Measurements from ENCODE around the gene MRPS21. TPM values are rescaled to one million over a fixed set of nuclear protein-coding genes. Genes with fewer than 3 reads are reported as not detected.
A peak's percentile ranks its signal among the peaks of the same experiment; 100 is the strongest.

Gene MRPS21
- total and polyA plus RNA-seq, 12 donors: 28.9 to 367 (median 92.0) TPM

GRCh38 chr1:150267896-150268295 is 25.8 kb upstream of the MRPS21 start:
- DNase-seq: peak in 3 of 7 donors; percentile 29 to 47 (median 31)
- no peaks in the 10 kb centered on the region for H3K9me3 ChIP-seq (replicated peaks in 1 of 3)
- peak overlapping the region in 3 of 4 donors; percentile 76 to 97 (median 92) for H3K4me3 ChIP-seq
- H3K27ac ChIP-seq: peak overlapping the region in 4 of 5 donors; percentile 93 to 98 (median 96)
- H3K4me1 ChIP-seq (replicated peaks in 1 of 2): peaks cover 16 to 18% of the 10 kb centered on the region in 2 donors
- 10 to 21% (median 14%) methylated on average over 5 to 6 of the region's 6 CpGs for WGBS, 4 donors
- H3K27me3 ChIP-seq: no peaks in the 10 kb centered on the region
- peaks cover 0 to 34% of the 10 kb centered on the region in 2 donors for H3K36me3 ChIP-seq (replicated peaks in 1 of 2)
- TF ChIP-seq POLR2A (IDR thresholded peaks at IDR 0.05): no peak
- intact Hi-C loops (cut with DNase I): no loop called here

GRCh38 chr1:150268340-150268704 is 25.3 kb upstream of the MRPS21 start:
- TF ChIP-seq POLR2A (IDR thresholded peaks at IDR 0.05): peak in 1 of 2 donors; percentile 41
- no peak for TF ChIP-seq CTCF (IDR thresholded peaks at IDR 0.05)
- Histone ChIP-seq H3K9me3 (replicated peaks in 1 of 3) (no peaks in the 10 kb centered on the region), H3K36me3 (replicated peaks in 1 of 2) (peaks cover 0 to 34% of the 10 kb centered on the region in 2 donors), H3K27ac (peak overlapping the region; percentile 92 to 98 (median 95)), H3K4me1 (replicated peaks in 1 of 2) (peaks cover 16 to 18% of the 10 kb centered on the region in 2 donors), H3K4me3 (peak overlapping the region; percentile 76 to 97 (median 94)), H3K27me3 (no peaks in the 10 kb centered on the region)
- intact Hi-C loops (cut with DNase I): no loop called here
- 0 to 1% (median 0%) methylated on average over 20 to 21 of the region's 21 CpGs for WGBS, 4 donors
- peak; percentile 69 to 86 (median 81) for DNase-seq

- intact Hi-C loops (cut with DNase I): no loop called here
- peak within 1 kb of the TSS; percentile 92 to 98 (median 95) for H3K27ac ChIP-seq
- peaks cover 16 to 18% of the 10 kb centered on the region in 2 donors for H3K4me1 ChIP-seq (replicated peaks in 1 of 2)
- peak within 1 kb of the TSS; percentile 76 to 97 (median 94) for H3K4me3 ChIP-seq
- DNase-seq: peak; percentile 97 to 99 (median 98)
- no peaks in the 10 kb centered on the region for H3K27me3 ChIP-seq
- H3K9me3 ChIP-seq (replicated peaks in 1 of 3): no peaks in the 10 kb centered on the region
- WGBS, 4 donors: 0 to 1% (median 1%) methylated on average over 13 to 49 of the region's 49 CpGs
- TF ChIP-seq POLR2A (IDR thresholded peaks at IDR 0.05) (peak in 1 of 2 donors; percentile 79), CTCF (IDR thresholded peaks at IDR 0.05) (no peak)
- H3K36me3 ChIP-seq (replicated peaks in 1 of 2): peaks cover 0 to 34% of the 10 kb centered on the region in 2 donors
Observed at GRCh38 chr1:150268705-150269403, 24.8 kb upstream of the MRPS21 start, which contains the start of gene APH1A. Gene APH1A (minus strand): TSS chr1:150269016. CDS start chr1:150268810, 206 bp downstream.

- Histone ChIP-seq H3K4me3 (peak overlapping the region in 3 of 4 donors; percentile 68 to 97 (median 92)), H3K27ac (peak overlapping the region; percentile 67 to 98 (median 95)), H3K9me3 (replicated peaks in 1 of 3) (no peaks in the 10 kb centered on the region), H3K27me3 (no peaks in the 10 kb centered on the region), H3K36me3 (replicated peaks in 1 of 2) (peaks cover 0 to 29% of the 10 kb centered on the region in 2 donors), H3K4me1 (replicated peaks in 1 of 2) (peaks cover 16 to 18% of the 10 kb centered on the region in 2 donors)
- no peak for DNase-seq
- intact Hi-C loops (cut with DNase I): no loop called here
- WGBS, 4 donors: 28 to 36% (median 31%) methylated on average over 10 of the region's 10 CpGs
- TF ChIP-seq CTCF (IDR thresholded peaks at IDR 0.05) (no peak), POLR2A (IDR thresholded peaks at IDR 0.05) (no peak)
Observed at GRCh38 chr1:150269451-150269850, 24.2 kb upstream of the MRPS21 start.

Measured in adrenal gland (tissue), 12 donors.